SK-N-MC (cell line): Measurements from ENCODE around the gene TYW1.
"Not testable (repeated sequence)": the region's sequence is repeated elsewhere in the genome, so short reads cannot be mapped to it uniquely, and the experiment has no call there.

ENCODE experiments used
- EZH2 ChIP-seq: fragments of 200-600 bp; sonication (generic); IDR thresholded peaks from one replicate; pipeline ENCODE4 v1.6.1; 2017; ENCODE audit warnings: antibody characterized with exemption
- POLR2AphosphoS5 ChIP-seq: IDR thresholded peaks from 2 replicates; pipeline ENCODE4 v1.6.1; 2012; ENCODE audit warnings: mild to moderate bottlenecking, low read depth, low read length, borderline replicate concordance

GRCh38 chr7:67143091-67143786 lies 146.6 kb downstream of the TYW1 start:
- TF ChIP-seq EZH2, POLR2AphosphoS5: not testable (repeated sequence)
